Aortic smooth muscle cell (primary cell): ENCODE data around the gene TAT. TPM values are rescaled to one million over a fixed set of nuclear protein-coding genes. Genes with fewer than 3 reads are reported as not detected.

Source experiments
- total RNA-seq: library from RNA; depleted of rRNA; stranded (reverse); fragments of >200 nt; gene quantifications from 2 replicates; pipeline ENCODE4 v1.2.3, GENCODE V29; 2014

Gene TAT
- not detected in 2 replicates for total RNA-seq

GRCh38 chr16:71576971-71577370 lies at the start of gene TAT:
Gene TAT (minus strand): TSS chr16:71577092. CDS start chr16:71576415, 677 bp downstream.

GRCh38 chr16:71626018-71626857 lies 49.3 kb upstream of the TAT start, which contains the start of gene MARVELD3:
Gene MARVELD3 (plus strand): TSS chr16:71626184. CDS start chr16:71626230, 46 bp downstream.

GRCh38 chr16:71526111-71526631 lies 50.7 kb downstream of the TAT start, which contains the start of gene CHST4:
Gene CHST4 (plus strand): TSS chr16:71526426. CDS start chr16:71536678, 10,252 bp downstream.

Other genes starting within 250 kb of the TAT start
- gene CALB2, start 218.4 kb downstream of the TAT start, total RNA-seq = not detected in 2 replicates
- gene TLE7, start 135.0 kb downstream of the TAT start, total RNA-seq = not detected in 2 replicates
- gene ZNF23, start 114.8 kb downstream of the TAT start, total RNA-seq = 8.2 and 8.9 TPM in 2 replicates
- gene ZNF19, start 87.8 kb downstream of the TAT start, total RNA-seq = 2.6 TPM in 2 replicates
- gene CHST4, start 50.7 kb downstream of the TAT start, total RNA-seq = not detected in 2 replicates
- gene MARVELD3, start 49.1 kb upstream of the TAT start, total RNA-seq = not detected in 2 replicates
- 5.5 and 6.7 TPM in 2 replicates for gene PHLPP2, start 147.6 kb upstream of the TAT start, total RNA-seq
- gene AP1G1, start 231.7 kb upstream of the TAT start, total RNA-seq = 49.0 and 63.0 TPM in 2 replicates